NCI-H2081 treated with DMSO at 0.1 percent for 48 hours (cell line): ENCODE measurements around the gene SGCE.

Source experiments
- DNase-seq: peaks from one replicate; lab custom pipeline; 2025; lab: John Stamatoyannopoulos, UW

Gene SGCE

DNA sequence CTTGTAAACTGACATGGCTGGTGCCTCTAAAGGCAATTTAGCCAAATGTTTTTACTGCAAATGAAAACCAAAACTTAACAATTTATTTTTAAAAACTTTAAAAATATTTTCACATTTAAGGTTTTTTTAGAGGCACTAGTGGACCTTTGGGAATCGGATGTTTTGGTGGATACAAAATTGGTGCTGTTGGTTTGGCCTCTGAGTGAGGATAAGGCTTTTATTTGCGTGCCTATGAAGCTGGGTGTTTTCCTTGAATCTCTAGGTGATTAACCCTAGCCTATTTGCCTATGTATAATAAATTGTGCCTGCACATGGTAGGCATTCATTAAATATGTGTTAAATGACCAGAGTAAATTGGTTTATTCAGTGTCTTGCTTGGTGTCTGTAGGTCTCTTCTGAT lies 2.9 kb upstream of the SGCE start:
- DNase-seq, result peak; percentile 71

- peak; percentile 91 for DNase-seq
Observed at GRCh38 chr7:94657771-94658693, 2.1 kb upstream of the SGCE start.

- no peak for DNase-seq
Observed at GRCh38 chr7:94656925-94657731, 1.2 kb upstream of the SGCE start.

GRCh38 chr7:94656658-94656924 lies 658 bp upstream of the SGCE start:
- no peak for DNase-seq

- no peak for DNase-seq
Observed at GRCh38 chr7:94655126-94655847, 646 bp downstream of the SGCE start.

DNA sequence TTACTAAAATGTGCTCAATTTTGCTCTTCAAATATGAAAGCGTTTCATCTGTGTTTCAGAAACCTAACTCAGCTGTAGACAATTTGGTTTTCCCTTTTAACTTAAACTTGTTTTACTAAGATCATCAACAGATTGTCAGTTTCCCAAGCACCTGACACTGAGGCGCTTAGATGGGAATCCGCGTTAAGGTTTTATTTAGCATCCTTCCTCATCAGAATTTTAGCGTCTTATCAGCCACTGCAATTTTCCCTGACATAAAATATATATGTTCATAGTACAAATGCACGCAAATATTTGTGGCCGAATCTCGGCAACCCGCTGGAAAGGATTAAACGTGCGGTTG lies 1.2 kb downstream of the SGCE start:
- no peak for DNase-seq

- DNase-seq, result no peak
Observed at GRCh38 chr7:94650147-94651051, 5.5 kb downstream of the SGCE start.

DNA sequence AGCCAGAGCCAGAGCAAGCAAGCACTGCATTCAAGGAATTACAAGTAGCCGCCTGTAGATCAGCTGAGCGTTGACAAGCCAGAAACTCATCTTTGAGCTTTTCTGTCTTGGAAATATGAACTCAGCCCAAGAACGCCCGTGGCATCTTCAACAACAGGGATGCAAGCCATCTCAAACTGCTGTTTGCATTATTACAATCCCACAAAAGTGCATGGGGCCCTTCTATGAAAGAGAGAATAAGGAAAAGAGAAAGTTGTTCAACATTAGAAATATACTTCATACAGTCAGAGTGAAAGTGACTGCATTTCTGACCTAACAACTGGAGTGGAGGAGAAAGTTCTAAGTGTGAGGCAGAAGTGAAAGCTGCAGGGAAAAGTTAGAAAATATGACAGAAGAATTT lies 6.5 kb downstream of the SGCE start:
- DNase-seq, result no peak

DNA sequence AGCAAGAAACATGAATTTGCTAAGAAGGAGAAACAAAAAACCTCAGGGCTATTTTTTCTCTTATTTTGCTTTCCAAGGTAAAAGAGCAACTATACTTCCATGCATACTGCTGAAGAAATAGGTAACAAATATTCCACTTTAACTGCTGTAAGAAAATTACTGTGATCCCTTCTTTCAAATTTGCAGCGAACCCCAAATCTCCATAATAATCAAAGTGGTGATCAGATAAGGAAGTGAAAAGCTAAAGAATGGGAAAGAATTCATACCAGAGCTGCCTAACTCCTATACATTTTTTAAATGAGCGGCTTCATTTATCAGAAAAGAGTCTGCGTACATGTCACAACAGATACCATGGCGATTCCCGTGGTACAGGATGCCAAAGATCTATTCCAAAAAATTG lies 7.2 kb downstream of the SGCE start:
- no peak for DNase-seq

GRCh38 chr7:94647295-94647694 lies 8.6 kb downstream of the SGCE start:
- DNase-seq, result no peak

GRCh38 chr7:94643771-94644545 lies 12.0 kb downstream of the SGCE start:
- no peak for DNase-seq

GRCh38 chr7:94642838-94643653 lies 12.9 kb downstream of the SGCE start:
- no peak for DNase-seq

DNA sequence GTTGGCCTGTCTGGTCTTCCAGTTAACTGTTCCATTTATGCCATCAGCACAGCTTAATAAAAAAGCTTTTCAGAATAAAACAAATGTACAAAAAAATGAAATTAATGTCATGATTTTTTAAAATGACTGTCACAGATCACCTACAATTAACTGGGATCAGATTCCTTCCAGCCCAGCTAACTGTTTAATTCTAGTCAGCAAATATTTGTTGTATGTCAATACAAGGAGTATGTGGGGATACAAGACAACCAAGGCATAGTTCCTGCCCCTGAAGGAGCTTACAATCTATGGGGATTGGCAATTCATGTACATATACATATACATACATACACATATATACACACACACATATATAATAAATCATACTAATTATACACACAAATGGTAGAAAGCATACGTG lies 16.5 kb downstream of the SGCE start:
- DNase-seq, result no peak

DNA sequence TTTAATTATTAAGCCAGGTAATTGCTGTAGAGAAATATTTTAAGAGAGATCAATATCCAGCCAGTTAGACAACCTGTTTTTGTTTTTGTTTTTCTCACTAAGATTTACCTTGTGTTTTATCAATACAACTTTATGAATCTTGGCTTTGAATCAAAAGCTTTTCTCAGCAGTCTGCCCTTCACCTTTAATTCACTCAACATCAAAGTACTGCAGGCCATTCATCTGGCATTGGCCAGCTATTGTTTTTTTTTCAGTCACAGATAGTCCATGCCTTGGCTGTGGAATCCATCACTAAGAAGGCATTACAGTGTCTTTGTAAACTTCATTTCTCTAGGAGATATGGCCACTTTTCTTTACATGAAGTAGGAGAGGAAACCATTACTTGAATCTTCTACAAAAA lies 20.2 kb downstream of the SGCE start:
- DNase-seq, result no peak

- DNase-seq, result no peak
Observed at GRCh38 chr7:94634502-94634901, 21.4 kb downstream of the SGCE start.

DNA sequence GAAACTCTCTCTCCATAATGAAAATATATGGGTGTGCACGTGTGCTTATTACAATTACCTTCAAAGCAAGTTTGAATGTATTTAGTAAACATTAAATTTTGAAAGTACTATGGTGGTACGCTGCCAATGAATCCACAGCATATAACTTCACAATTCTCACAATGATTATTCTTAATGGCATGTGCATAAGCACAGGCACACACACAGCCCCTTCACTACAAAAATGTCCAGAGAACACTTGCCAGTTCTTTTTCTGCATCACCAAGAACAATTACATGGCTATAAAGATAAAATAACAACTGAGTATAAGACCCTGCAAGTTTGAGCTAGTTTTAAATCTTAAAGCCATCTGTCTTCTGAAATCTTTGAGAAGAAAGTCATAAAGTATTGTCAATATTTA lies 22.2 kb downstream of the SGCE start:
- DNase-seq, result no peak

DNA sequence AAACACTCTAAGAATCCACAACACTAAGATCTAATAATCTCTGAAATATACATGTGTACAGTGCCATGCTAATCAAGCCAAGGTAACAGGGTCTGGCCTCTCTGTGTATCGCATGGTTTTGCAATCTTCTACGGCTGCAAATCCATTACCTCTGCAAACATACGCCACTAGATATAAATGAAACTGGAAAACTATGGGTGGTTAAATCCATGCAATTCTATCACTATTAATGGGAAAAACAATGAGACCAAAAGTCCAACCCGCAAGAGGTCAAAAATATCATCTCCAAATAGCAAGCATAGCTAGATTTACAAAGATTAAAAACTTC lies 23.0 kb downstream of the SGCE start:
- no peak for DNase-seq

DNA sequence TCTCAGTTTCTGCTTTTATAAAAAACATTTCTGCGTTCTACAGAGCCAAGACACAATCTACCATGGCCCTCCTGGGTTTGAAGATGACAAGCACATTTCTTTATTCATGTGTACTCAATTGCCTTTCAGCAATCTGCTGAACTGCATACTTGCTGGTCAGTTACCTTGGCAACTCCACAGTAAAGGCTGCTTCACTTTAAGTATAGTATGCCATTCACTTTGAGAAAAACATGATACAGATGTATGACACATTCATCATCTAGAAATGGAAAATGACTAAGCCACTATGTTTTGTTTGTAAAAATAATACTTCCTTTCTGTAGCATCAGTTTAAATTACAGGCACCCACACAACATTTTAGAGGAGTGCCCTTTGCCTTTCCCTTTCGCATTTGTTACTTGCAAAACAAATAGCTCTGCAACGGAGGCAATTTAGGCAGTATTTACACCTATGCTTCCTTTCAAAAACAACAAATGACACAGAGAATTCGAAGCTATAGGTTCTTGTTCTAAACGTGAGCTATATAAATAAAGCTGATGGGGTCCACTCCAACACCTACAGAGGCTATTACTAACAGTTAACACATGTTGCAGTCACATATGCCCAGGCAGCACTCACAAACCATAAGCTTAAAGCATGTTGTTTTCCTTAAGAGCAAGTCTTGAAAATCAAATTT lies 23.5 kb downstream of the SGCE start:
- peak; percentile 68 for DNase-seq

- no peak for DNase-seq
Observed at GRCh38 chr7:94630855-94631254, 25.1 kb downstream of the SGCE start.

GRCh38 chr7:94623820-94624219 lies 32.1 kb downstream of the SGCE start:
- DNase-seq, result no peak
